A549 (cell line): ENCODE data around the gene RASGEF1C. TPM values are rescaled to one million over a fixed set of nuclear protein-coding genes. Genes with fewer than 3 reads are reported as not detected.

Experiments used
- ATAC-seq, 2 experiments: fragments of 200-7000 bp in 1 of 2; fragments of >200 bp in 1 of 2; cut with Nextera tagmentation in 1 of 2; cut with Tn5 transposase in 1 of 2; 3 replicates each; pipeline versions ENCODE4 v1.8.0 to v1.9.1; 2018 to 2020; ENCODE audit warnings: mild to moderate bottlenecking in 1 of 2, moderate library complexity in 1 of 2
- CTCF ChIA-PET: fragments of 300-600 bp; sonication (Branson Sonifier 250); formaldehyde crosslinking; extraction: SDS; loops from one replicate; lab custom pipeline; 2021; ENCODE audit warnings: antibody characterized with exemption, inconsistent platforms; lab: Yijun Ruan, JAX
- POLR2A ChIA-PET: fragments of 350-600 bp; formaldehyde crosslinking; extraction: SDS; loops from one replicate; lab custom pipeline; 2021; ENCODE audit warnings: antibody characterized with exemption, inconsistent platforms; lab: Yijun Ruan, JAX
- DNase-seq, 2 experiments: peaks; one replicate each; pipeline versions ENCODE4 v3.0.0 to v3.0.0-alpha.2; 2011 to 2016; ENCODE audit warnings: low read depth in 1 of 2, low spot score in 1 of 2
- FAIRE-seq: peaks from 2 replicates; lab custom pipeline; 2011; peaks lifted over from hg19 to GRCh38; lab: Jason Lieb, UNC
- H3K27ac ChIP-seq, 2 experiments: fragments of >200 bp; sonication (Bioruptor Twin); formaldehyde crosslinking; 3 replicates each; pipeline ENCODE4 v1.5.1; 2016 to 2017
- H3K4me1 ChIP-seq: fragments of >200 bp; sonication (Bioruptor Twin); formaldehyde crosslinking; 3 replicates; pipeline ENCODE4 v1.6.1; 2016
- H3K4me2 ChIP-seq: fragments of >200 bp; sonication (Bioruptor Twin); formaldehyde crosslinking; 3 replicates; pipeline ENCODE4 v1.6.1; 2016
- H3K4me3 ChIP-seq: fragments of >200 bp; sonication (Bioruptor Twin); formaldehyde crosslinking; 3 replicates; pipeline ENCODE4 v1.5.1; 2016
- H3K9me3 ChIP-seq: fragments of >200 bp; sonication (Bioruptor Twin); formaldehyde crosslinking; 3 replicates; pipeline ENCODE4 v1.6.1; 2016
- ATOH8 ChIP-seq: fragments of 250-450 bp; sonication (Bioruptor Pico); IDR thresholded peaks from 2 replicates; pipeline ENCODE4 v1.5.0; 2020; ENCODE audit warnings: low read depth, mild to moderate bottlenecking, moderate library complexity
- BHLHE40 ChIP-seq: IDR thresholded peaks from 2 replicates; pipeline ENCODE4 v1.6.1; 2012; ENCODE audit warnings: low read depth, low read length, inconsistent platforms
- E2F6 ChIP-seq: IDR thresholded peaks from 2 replicates; pipeline ENCODE4 v1.6.1; 2012; ENCODE audit warnings: low read depth, borderline replicate concordance
- EHMT2 ChIP-seq: fragments of 200-600 bp; sonication (generic); IDR thresholded peaks from 2 replicates; pipeline ENCODE4 v1.6.1; 2016; ENCODE audit warnings: antibody characterized with exemption, low read depth, mild to moderate bottlenecking, moderate library complexity
- ESRRA ChIP-seq: fragments of 150-350 bp; IDR thresholded peaks from 2 replicates; pipeline ENCODE4 v1.6.1; 2014; ENCODE audit warnings: mild to moderate bottlenecking, low read length, borderline replicate concordance
- GATA3 ChIP-seq: IDR thresholded peaks from 2 replicates; pipeline ENCODE4 v1.6.1; 2012; ENCODE audit warnings: borderline replicate concordance
- HMGXB4 ChIP-seq: fragments of 250-450 bp; sonication (Bioruptor Pico); IDR thresholded peaks from 2 replicates; pipeline ENCODE4 v1.5.0; 2021; ENCODE audit warnings: mild to moderate bottlenecking, moderate library complexity, borderline replicate concordance
- HOXB5 ChIP-seq: fragments of 250-450 bp; sonication (Bioruptor Pico); IDR thresholded peaks from 2 replicates; pipeline ENCODE4 v1.5.0; 2020; ENCODE audit warnings: mild to moderate bottlenecking, moderate library complexity
- NPAS2 ChIP-seq: fragments of 250-450 bp; sonication (Bioruptor Pico); IDR thresholded peaks from 2 replicates; pipeline ENCODE4 v1.8.0; 2022; ENCODE audit warnings: mild to moderate bottlenecking, moderate library complexity, borderline replicate concordance
- PBX3 ChIP-seq: IDR thresholded peaks from 2 replicates; pipeline ENCODE4 v1.6.1; 2012
- PHF8 ChIP-seq: fragments of 200-600 bp; sonication (generic); IDR thresholded peaks from 2 replicates; pipeline ENCODE4 v1.6.1; 2016; ENCODE audit warnings: low read depth, mild to moderate bottlenecking, antibody characterized with exemption, moderate library complexity, borderline replicate concordance
- RCOR1 ChIP-seq: fragments of 150-350 bp; IDR thresholded peaks from 2 replicates; pipeline ENCODE4 v1.6.1; 2014; ENCODE audit warnings: antibody characterized with exemption, low read length, low read depth
- RNF2 ChIP-seq: fragments of 200-600 bp; sonication (generic); IDR thresholded peaks from 2 replicates; pipeline ENCODE4 v1.6.1; 2016; ENCODE audit warnings: low read depth, mild to moderate bottlenecking, antibody characterized with exemption, moderate library complexity, borderline replicate concordance
- SMC3 ChIP-seq: fragments of >200 bp; sonication (Bioruptor Twin); formaldehyde crosslinking; IDR thresholded peaks from 3 replicates; pipeline ENCODE4 v1.6.1; 2018; ENCODE audit warnings: inconsistent platforms
- TFCP2L1 ChIP-seq: fragments of 250-450 bp; sonication (Bioruptor Pico); IDR thresholded peaks from 2 replicates; pipeline ENCODE4 v1.5.0; 2021; ENCODE audit warnings: mild to moderate bottlenecking
- TP53 ChIP-seq: fragments of 250-450 bp; sonication (Bioruptor Pico); IDR thresholded peaks from 2 replicates; pipeline ENCODE4 v1.5.0; 2021; ENCODE audit warnings: mild to moderate bottlenecking, moderate library complexity
- USF2 ChIP-seq: fragments of 450-650 bp; IDR thresholded peaks from 2 replicates; pipeline ENCODE4 v1.6.1; 2014; ENCODE audit warnings: antibody characterized with exemption
- ZSCAN20 ChIP-seq: fragments of 250-450 bp; sonication (Bioruptor Pico); IDR thresholded peaks from 2 replicates; pipeline ENCODE4 v1.8.0; 2022; ENCODE audit warnings: mild to moderate bottlenecking, moderate library complexity
- WGBS: methylation state at CpG from one replicate; pipeline ENCODE4 v1.1.6; 2017; ENCODE audit errors: missing lambda C conversion rate; 5-methylcytosine and 5-hydroxymethylcytosine counted together
- polyA plus RNA-seq, 4 experiments: library from polyadenylated mRNA; depleted of rRNA in 3 of 4; stranded (reverse); fragments of >200 nt; fragmentation: RNase III in 1 of 4; extraction: RNeasy Plus Mini Kit Qiagen cat#74134 plus additional on column Dnase treatment in 1 of 4; gene quantifications; 2 replicates in 3 of 4; 3 replicates in 1 of 4; pipeline ENCODE4 v1.2.3, GENCODE V29; 2011 to 2017

Gene RASGEF1C
- polyA plus RNA-seq, 2 of the 4 experiments (the other 2 are of a cell fraction) = 0.12 TPM; not detected in 1

GRCh38 chr5:180071531-180072255 lies 137.3 kb downstream of the RASGEF1C start, which contains the start of gene RNF130 (continued):
- peak; percentile 80; the same call in 1 of the 2 replicates for TF ChIP-seq ZSCAN20 (CRISPR knock-in tag)

GRCh38 chr5:180070756-180071530 lies 138.1 kb downstream of the RASGEF1C start:
- peak overlapping the region; percentile 95 to 97 for H3K27ac ChIP-seq
- peak; percentile 33 to 48 for DNase-seq
- TF ChIP-seq HOXB5 (no peak), ATOH8 (no peak), PHF8 (peak; percentile 44; the same call in 1 of the 2 replicates), SMC3 (0 out of 3 replicates have a peak, but pooled peaks have one; percentile 2), E2F6 (0 out of 2 replicates have a peak, but pooled peaks have one; percentile 41), RNF2 (no peak), NPAS2 (CRISPR knock-in tag) (0 out of 2 replicates have a peak, but pooled peaks have one; percentile 12), BHLHE40 (no peak), HMGXB4 (CRISPR knock-in tag) (no peak), ESRRA (no peak)
- TF ChIP-seq, all 56 proteins: peak for 4
- FAIRE-seq (no peak), ATAC-seq (peak; percentile 67 to 71)
- Histone ChIP-seq H3K4me2 (peak overlapping the region; percentile 71), H3K9me3 (peaks cover 10% of the 10 kb centered on the region), H3K4me1 (peaks cover 22% of the 10 kb centered on the region), H3K4me3 (peak overlapping the region; percentile 97)
- POLR2A ChIA-PET = interaction anchor here (1.0 kb wide), 1 partner anchor 250 kb away, joined by 3 read pairs; the partner anchor contains the start of gene SQSTM1
- WGBS = 2% methylated on average over 32 of the region's 48 CpGs
- CTCF ChIA-PET = interaction anchor here (0.6 to 1.6 kb wide), 2 partner anchors 8 to 524 kb away, joined by 3 read pairs; no protein-coding TSS in a partner anchor

- Histone ChIP-seq H3K27ac (no peak overlapping the region; a peak in 1 of 6 replicates), H3K4me1 (peaks cover 22% of the 10 kb centered on the region), H3K9me3 (peaks cover 10% of the 10 kb centered on the region), H3K4me3 (peak overlapping the region; percentile 97; the same call in 2 of the 3 replicates), H3K4me2 (peak overlapping the region; percentile 71)
- CTCF ChIA-PET = interaction anchor here (1.6 kb wide), 1 partner anchor 10 kb away, joined by 3 read pairs; no protein-coding TSS in a partner anchor
- FAIRE-seq (no peak), DNase-seq (no peak), ATAC-seq (no peak)
- POLR2A ChIA-PET = interaction anchor here (0.9 kb wide), 1 partner anchor 20 kb away, joined by 3 read pairs; no protein-coding TSS in a partner anchor
- WGBS = 76% methylated on average over 9 of the region's 9 CpGs
- TF ChIP-seq GATA3 (no peak), BHLHE40 (no peak), HMGXB4 (CRISPR knock-in tag) (no peak), TP53 (CRISPR knock-in tag) (no peak), EHMT2 (no peak), ESRRA (no peak), PHF8 (no peak), HOXB5 (no peak), RNF2 (no peak), PBX3 (no peak), RCOR1 (no peak), TFCP2L1 (no peak), ATOH8 (no peak), USF2 (no peak)
These were observed 139.3 kb downstream of the RASGEF1C start for GRCh38 chr5:180069589-180070247.
